ENCODE measurements around the gene NEDD4.
"Not testable (repeated sequence)": the region's sequence is repeated elsewhere in the genome, so short reads cannot be mapped to it uniquely, and the experiment has no call there.

NEDD4 gene

DNA sequence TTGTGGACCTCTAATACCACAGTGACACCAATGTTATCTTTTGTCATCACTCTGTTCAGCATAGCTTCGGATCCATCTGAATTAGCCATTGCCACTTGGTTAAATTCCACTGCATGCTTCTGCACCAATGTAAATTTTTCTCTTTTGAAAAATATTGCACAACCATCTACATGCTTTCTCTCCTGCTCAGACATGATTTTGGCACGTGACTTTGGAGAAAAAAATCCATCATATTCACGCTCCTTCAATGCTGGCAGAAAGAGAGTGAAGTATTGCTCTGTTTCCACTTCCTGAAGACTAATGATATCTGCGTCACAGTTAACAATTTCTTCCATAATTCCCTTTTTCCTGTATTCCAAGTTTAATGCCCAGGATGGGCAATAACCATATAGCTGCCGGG is 13.0 kb upstream of the NEDD4 start:
- DNase-seq (ENCODE audit: low read depth in 2 of 2) = not testable (repeated sequence)

DNA sequence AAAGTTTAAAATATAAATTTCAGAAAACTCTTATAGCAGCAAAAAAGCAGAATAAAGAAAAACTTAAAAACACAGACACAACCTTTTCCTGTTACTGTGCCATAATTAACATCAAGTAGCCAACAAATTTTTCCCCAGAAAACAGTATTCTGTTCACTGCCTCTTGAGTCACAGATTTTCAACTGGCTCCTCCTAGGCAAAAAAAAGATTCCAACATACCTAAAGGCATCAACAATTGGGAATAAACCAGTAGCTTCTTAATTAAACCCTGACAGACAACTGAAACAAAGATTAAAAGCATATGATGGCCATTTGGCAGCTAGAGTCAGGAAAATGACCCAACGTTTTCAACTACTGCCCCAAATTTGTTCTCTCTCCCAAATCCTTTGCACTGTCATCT is 10.9 kb upstream of the NEDD4 start:
- DNase-seq (ENCODE audit: low read depth in 2 of 2) = not testable (repeated sequence)

DNA sequence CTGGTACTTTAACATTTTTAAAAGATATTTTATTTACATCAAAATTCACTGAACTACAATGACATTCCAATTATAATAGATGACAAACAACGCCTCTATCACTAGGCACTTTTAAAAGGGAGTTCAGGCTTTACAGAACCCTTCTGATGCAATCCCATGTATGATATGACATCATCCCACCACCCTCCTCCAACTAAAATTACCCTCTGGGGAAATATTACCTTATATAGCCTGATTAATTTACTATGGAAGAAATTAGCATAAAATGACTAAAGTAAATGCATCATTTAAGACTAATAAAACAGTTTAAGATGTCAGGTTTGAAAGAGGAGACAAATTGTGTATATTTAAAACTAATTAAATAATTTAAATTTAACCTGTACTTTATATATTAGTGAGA is 10.4 kb upstream of the NEDD4 start:
- DNase-seq (ENCODE audit: low read depth in 2 of 2) = not testable (repeated sequence)

DNA sequence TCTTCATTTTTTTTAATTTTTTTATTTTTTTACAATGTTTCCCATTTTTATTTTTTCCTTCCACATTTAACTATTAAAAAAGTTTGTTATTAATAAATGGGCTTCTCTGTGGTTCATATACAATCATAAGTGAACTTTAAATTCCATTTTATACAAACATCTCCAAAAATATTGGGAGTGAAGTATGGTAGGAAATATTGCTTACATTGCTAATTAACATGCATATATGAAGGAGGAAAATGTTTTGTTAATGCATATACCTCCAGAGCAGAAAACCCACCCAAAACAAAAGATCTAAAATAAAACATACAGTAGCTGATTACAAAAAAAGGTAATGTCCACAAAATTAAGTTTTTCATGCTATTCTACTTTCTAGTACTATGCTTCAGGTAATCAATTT is 9.9 kb upstream of the NEDD4 start:
- DNase-seq (ENCODE audit: low read depth in 2 of 2) = not testable (repeated sequence)

DNA sequence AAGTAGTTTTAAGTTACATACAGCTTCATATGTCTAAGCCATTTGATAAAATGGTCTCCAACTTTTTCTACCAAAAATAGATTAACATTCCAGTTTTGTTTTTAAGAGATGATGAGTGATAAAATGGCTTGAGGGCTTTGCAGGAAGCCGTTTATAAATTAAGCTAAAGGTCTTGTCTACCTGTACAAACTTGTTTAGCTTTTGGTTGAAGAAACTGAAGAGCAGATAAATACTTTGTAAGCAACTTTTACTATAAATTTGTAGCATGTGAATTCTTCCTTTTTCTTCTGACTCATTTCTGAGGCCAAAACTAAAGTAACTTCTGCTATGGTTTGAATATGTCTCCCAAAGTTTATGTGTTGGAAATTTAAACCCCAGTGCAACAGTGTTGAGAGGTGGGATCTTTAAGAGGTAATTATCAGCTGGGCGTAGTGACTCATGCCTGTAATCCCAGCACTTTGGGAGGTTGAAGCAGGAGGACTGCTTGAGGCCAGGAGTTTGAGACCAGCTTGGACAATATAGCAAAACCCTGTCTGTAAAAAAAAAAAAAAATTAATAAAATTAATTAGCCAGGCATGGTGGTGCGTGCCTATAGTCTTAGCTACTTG is 8.2 kb upstream of the NEDD4 start:
- DNase-seq (ENCODE audit: low read depth in 2 of 2) = no peak

DNA sequence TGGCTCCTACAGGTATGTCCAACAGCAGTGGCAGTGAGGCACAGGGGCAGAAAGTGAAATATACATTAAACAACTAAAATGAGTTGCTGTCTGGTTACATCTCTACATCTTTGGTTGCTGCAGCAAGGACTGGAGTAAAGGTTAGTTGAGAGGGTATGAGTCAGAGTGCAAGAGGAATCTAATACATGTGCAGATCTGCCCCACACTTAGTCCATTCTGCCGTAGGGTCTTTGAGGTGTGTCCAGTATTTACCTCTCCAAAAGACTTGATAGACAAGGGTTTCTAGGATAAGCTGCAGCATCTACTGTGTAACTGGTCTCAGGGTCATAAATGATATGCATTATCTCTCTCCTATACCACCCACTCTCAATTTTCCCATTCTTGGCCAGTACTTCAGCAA is 6.2 kb upstream of the NEDD4 start:
- no peak for DNase-seq (ENCODE audit: low read depth in 2 of 2)

DNA sequence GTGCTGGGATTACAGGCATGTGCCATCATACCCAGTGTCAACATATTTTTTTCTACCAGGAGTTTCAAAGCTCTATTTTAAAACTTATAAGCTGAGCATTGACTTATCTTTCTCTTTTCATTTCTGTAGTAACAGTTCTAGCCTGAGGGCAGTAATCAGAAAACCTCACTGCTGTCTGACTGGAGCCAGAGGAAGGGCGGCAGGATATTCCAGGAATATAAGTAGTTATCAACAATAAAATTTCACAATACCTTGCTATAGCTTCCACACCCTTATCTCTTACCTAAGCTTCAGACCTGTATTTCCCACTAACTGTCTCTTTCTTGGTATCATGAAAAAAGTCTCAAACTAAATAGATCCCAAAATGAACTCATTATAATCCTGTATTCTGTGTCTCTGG is 5.1 kb upstream of the NEDD4 start:
- DNase-seq (ENCODE audit: low read depth in 2 of 2) = no peak

DNA sequence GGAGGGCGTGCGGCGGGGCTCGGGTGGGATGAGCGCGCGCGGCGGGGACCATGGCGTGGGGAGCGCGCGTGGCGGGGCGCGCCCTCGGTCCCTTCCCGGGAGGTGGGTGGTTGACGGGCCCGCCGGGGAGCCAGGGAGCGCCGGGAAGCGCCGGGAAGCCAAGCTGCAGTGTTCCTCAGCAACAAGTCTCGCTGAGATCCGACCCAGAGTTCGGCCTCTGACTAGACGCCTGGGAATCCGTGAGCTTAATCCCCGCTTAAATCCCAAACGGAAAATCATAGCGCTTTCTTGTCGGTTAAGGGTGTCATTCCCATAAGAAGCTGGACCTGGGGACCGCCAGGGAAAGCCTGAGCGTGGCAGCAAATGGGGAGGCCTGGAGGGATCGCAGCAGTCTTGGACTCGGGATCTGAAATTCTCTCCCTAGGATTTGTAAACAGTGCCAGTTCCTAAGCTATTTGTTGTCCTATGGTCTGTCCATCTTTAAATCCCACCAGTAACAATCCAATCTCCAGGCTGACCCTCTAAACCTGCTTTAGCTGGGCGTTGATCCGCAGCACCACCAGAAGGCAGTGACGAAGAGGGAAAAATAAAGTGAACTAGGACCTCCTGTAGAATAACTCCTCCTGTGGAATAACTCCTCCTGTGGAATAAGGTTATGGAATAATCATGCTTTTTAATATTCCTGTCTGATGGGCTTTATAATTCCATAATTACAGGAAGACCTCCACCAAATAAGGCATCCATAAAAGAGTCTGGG is 570 bp upstream of the NEDD4 start:
- DNase-seq (ENCODE audit: low read depth in 2 of 2) = no peak

DNA sequence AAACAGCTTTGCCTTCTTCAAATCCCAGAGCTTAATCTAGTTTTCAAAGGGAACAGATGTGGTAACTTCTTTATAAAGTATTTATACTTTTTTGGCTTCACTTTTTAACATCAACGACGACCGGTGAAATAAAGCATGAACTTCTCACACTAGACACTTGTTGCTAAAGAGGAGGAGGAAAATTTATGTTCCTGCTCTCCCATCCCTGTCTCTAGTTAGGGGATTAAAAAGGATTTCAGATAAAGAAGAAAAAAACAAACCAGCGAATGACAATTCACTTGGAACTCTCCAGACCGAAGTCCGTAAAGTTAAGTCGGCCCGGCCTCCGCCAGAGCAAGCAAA is 672 bp downstream of the NEDD4 start:
- DNase-seq (ENCODE audit: low read depth in 2 of 2) = no peak

DNA sequence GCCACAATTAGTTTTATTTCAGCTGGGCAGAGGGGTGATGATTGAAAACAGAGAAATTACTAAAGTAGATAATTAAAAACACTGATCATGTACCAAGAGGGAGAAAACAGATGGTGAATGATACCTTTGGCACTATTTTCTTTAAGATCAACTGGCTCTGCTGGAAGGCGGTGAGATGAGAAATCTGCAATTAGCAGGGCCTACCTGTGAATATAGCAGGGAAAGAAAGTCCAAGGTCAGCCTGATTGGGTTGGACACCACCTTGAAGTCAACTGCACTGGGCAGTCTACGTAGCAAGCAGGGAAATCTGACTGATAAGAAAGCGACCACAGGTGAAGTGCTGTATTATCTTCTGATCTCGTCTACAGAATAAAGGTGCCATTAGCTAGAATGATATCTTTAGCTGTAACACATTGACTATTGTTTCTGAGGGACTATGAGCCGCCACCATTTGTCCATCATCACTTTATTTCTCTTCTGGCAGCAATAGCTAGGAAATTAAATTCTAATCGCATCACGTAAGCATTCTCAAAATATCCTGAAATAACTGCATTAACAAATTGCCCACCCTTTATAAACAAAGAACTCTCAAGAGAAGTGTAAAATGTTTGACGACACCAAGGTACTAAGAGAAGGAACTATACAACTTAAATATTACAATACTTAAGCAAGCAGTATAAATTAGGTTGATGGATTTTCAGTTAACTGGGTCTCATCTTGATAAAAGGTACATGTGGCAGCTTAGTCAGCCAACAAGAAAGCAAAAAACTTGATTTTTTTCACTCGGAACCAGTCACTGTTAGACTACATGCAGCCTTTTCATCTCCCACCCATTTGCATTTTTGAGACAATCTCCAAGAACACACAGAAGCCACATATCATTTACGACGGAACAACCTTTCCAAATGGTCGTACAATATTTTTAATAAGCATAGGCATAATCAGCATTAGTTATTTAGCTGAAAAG is 1.3 kb downstream of the NEDD4 start:
- no peak for DNase-seq (ENCODE audit: low read depth in 2 of 2)

DNA sequence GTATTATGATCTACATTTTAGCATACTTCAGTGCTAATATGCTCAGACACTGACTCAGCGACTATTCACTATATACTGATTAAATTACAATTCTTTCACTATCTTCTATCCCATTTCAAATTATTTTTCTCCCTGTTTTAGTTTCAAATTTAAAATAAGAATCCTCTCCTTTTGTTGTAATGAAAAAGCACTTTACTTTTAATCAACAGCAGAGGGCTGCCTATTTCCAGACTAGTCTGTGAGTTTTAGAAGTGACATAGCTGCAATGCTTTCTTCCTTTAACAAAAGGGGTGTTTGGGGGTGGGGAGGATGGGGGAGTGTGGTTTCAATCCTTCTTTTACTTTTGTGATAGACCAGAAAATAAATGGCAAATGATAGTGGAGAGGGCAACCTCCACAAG is 2.4 kb downstream of the NEDD4 start:
- DNase-seq (ENCODE audit: low read depth in 2 of 2) = no peak

DNA sequence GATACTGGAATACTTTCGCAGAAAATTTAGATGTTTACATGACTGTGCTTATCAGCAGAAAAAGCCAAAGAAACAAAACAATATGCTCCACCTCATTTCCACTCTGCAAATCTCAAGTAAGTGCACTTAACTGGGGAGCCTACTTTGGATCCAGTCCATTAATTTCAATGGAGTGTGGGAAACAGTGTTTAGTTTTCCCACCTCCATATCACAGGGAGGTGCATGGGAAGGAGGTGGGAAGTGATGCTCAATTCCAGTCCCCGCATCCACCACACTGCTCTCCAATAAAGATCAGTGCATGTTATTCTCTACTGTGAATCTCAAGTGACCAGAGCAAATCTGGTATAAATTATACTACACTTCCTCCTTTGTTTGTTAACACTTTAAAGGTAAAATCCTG is 2.9 kb downstream of the NEDD4 start:
- DNase-seq (ENCODE audit: low read depth in 2 of 2) = no peak

DNA sequence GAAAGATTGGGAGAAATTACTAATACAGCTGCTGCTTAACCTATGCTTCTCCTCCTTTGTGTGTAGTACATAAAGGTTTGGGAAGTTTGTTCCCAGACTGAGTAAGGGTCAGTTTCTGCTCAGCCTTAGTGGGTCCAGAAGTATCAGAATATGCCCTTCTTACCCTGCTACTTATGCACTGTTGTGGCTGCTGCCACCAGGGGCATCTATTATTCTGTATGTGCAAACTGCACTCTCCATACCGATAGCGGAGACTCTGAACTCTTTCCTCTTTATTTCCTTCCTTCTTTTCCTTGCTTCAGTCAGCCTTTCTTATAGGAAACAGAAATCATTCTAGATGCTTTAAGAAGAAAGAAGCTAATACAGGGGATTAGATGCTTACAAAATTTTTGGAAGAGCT is 4.0 kb downstream of the NEDD4 start:
- no peak for DNase-seq (ENCODE audit: low read depth in 2 of 2)

DNA sequence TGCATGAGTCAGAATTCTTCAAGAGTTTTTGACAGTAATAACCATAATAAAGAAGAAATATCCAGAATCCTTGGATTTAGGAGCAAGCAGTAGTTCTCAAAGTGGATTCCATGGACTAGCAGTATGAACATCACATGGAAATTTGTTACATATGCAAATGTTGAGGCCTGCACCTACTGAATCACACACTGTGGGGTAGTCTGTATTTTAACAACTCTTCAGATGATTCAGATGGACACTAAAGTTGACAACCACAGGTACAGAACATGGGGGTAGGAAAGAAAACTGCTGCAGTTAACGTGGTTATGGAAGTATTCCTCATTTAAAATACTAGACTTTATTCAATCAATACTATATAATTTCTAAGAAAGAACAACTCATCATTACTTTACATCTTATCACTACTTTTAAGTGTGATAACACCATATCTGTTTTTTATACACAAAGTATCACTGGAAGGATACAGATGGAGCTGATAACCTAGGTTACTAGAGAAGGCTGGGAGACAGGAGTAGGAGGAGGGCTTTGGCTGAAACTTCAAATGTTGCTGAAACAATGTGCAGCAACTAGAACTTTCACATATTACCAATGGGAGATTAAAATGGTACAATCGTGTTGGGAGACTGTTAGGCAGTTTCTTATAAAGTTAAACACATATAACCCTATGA is 11.7 kb downstream of the NEDD4 start:
- DNase-seq (ENCODE audit: low read depth in 2 of 2) = no peak

DNA sequence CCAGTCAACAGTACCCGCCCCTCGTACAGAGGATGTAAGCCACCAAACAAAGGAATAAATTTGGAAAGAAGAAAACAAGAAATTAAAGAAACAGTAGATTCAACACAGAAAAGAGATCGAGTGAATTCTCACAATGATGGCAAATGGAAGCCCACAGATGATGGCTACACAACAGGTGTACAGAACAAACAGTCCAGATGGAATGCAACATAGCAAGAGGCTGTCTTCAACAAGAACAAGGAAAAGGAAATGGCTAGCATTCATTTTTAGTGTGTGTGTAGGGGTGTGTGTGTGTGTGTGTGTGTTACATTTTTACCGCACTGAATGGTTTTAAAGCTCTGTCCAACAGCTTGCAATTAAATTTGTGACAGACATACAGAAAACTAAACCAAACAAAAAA is 12.9 kb downstream of the NEDD4 start:
- no peak for DNase-seq (ENCODE audit: low read depth in 2 of 2)

DNA sequence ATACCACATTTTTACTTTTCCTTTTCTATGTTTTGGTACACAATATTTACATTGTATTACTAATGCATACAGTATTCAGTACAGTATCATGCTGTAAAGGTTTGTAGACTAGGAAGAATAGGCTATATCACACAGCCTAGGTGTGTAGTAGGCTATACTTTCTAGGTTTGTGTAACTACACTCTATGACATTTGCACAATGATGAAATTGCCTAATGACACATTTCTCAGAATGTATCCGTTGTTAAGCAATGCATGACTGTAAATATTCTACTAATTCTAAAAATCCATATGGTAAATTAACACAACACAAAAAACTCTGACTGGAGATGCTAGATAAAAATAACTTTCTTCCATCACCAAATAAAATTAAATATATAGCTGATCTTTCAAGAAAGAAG is 16.2 kb downstream of the NEDD4 start:
- DNase-seq (ENCODE audit: low read depth in 2 of 2) = no peak

DNA sequence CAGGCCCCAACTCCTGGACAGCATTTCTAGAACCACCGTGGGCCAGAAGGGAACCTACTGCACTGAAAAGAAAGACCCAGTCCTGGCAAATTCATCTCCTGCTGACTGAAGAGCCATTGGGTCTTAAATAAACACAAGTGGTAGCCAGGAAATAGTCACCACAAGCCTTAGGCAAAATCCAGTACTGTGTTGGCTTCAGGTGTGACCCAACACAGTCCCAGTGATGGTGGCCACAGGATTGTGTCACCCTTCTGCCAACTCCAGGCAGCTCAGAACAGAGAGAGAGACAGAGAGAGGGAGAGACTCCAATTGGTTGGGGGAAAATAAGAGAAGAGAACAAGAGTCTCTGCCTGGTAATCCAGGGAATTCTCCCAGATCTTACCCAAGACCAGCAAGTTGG is 23.1 kb downstream of the NEDD4 start:
- no peak for DNase-seq (ENCODE audit: low read depth in 2 of 2)

DNA sequence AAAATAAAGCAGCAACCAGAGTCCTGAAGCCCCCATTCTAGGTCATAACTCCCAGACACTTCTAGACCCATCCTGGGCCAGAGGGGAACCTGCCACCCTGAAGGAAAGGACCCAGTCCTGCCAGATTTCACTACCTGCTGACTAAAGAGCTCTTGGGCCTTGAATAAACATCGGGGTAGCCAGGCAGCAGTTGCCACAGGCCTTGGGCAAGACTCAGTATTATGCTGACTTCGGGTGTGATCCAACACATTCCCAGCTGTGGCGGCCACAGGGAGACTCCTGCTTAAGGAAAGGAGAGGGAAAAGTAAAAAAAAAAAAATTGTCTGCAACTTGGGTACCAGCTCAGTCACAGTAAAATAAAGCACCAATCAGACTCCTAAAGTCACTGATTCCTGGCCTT is 23.8 kb downstream of the NEDD4 start:
- no peak for DNase-seq (ENCODE audit: low read depth in 2 of 2)

DNA sequence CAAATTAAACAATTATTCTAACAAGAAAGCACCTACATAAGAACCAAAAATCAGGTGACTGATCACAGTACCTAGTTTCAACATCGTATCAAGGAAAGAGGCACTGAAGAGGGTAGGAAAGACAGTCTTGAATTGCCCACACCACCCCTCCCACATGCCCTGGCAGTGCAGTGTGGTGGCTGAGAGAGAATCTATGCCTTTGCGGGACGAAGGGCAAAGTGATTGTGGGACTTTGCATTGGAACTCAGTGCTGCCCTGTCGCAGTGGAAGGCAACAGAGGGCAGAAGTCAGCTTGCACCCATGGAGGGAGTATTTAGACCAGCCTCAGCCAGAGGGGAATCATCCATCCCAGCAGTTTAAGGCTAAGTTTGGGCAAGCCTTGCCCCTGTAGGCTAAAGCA is 24.5 kb downstream of the NEDD4 start:
- DNase-seq (ENCODE audit: low read depth in 2 of 2) = no peak

DNA sequence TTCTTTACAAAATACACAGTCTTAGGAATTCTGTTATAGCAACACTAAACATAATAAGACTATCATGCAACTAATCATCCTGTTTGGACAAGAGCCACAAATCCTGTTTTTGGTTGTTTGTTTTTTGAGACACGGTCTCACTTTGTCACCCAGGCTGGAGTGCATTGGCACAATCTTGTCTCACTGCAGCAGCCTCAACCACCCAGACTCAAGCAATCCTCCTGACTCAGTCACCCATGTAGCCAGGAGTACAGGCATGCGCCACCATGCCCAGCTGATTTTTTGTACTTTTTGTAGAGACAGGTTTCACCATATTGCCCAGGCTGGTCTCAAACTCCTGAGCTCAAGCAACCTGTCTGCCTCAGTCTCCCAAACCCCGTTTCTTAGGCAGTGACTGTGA is 28.3 kb downstream of the NEDD4 start:
- DNase-seq (ENCODE audit: low read depth in 2 of 2) = no peak

DNA sequence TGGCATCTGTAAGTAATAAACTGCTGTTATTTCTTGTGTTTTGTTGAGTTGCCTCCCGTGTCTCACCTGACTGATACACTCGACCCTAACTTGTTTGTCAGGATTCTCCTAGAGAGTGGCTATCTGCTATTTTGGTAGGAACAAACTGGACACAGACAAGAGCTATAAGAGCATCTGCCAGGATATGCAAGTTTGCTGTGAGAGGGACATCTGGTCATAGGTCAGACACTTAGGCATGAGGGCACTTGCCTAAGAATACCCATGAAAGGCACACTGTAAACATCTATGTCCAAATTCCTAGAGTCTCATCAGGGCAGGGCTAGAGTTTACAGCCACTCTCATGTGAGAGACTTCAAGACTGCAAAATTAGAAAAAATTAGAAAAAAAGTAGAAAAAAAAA is 32.5 kb downstream of the NEDD4 start:
- no peak for DNase-seq (ENCODE audit: low read depth in 2 of 2)

DNA sequence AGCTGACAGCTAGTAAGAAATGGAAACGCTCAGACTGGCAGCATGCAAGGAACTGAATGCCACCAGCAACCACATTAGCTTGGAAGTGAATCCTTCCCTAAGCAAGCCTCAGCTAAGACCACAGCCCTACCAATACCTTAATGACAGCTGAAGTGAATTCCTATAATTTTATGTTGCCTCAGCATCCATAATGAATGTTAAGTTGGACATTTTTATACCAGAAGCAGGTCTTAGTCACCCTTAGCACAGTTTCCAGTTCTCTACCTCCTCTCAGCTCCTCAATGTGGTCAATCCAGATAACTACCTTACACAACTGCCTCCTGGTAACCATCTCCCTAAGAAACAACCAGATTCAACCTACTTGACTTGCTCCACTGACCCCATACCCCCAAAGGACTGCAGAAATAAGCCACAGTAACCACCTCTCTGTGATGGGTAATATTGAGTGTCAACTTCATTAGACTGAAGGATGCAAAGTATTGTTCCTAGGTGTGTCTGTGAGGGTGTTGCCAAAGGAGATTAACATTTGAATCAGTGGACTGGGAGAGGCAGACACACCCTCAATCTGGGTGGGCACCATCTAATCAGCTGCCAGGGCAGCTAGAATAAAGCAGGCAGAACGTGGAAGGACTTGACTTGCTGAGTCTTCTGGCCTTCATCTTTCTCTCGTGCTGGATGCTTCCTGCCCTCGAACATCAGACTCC is 33.5 kb downstream of the NEDD4 start:
- DNase-seq (ENCODE audit: low read depth in 2 of 2) = no peak

All from stimulated activated CD8-positive, alpha-beta memory T cell treated with anti-CD3 and anti-CD28 coated beads, Interleukin-15, amount 100 ng/mL, for 48 hours (primary cell).